UCSD-AML1 (cell line): ENCODE measurements around the gene MAP7D1.
A peak's percentile ranks its signal among the peaks of the same experiment; 100 is the strongest.
"Not testable (repeated sequence)": the region's sequence is repeated elsewhere in the genome, so short reads cannot be mapped to it uniquely, and the experiment has no call there.

ENCODE experiments used
- DNase-seq: peaks from one replicate; lab custom pipeline; 2025; ENCODE audit not compliant: unreplicated experiment; lab: John Stamatoyannopoulos, UW

Gene MAP7D1

GRCh38 chr1:36166938-36167905 lies 11.3 kb downstream of the MAP7D1 start:
- DNase-seq = no peak

GRCh38 chr1:36168514-36168913 lies 12.6 kb downstream of the MAP7D1 start:
- DNase-seq = no peak

- no peak for DNase-seq
Observed at GRCh38 chr1:36170643-36171412, 14.9 kb downstream of the MAP7D1 start.

- DNase-seq = no peak
Observed at GRCh38 chr1:36172017-36172747, 16.2 kb downstream of the MAP7D1 start.

GRCh38 chr1:36172983-36173382 lies 17.0 kb downstream of the MAP7D1 start:
- DNase-seq = no peak

- no peak for DNase-seq
Observed at GRCh38 chr1:36174713-36175112, 18.8 kb downstream of the MAP7D1 start.

GRCh38 chr1:36175137-36176095 lies 19.5 kb downstream of the MAP7D1 start:
- DNase-seq = no peak

GRCh38 chr1:36176106-36176949 lies 20.4 kb downstream of the MAP7D1 start:
- DNase-seq = no peak

- no peak for DNase-seq
Observed at GRCh38 chr1:36177589-36178431, 21.9 kb downstream of the MAP7D1 start.

- no peak for DNase-seq
Observed at GRCh38 chr1:36178471-36179219, 22.7 kb downstream of the MAP7D1 start.

- no peak for DNase-seq
Observed at GRCh38 chr1:36179220-36179600, 23.2 kb downstream of the MAP7D1 start.

- no peak for DNase-seq
Observed at GRCh38 chr1:36182734-36183133, 26.8 kb downstream of the MAP7D1 start.

- DNase-seq = no peak
Observed at GRCh38 chr1:36183309-36183856, 27.4 kb downstream of the MAP7D1 start.

- peak; percentile 76 for DNase-seq
Observed at GRCh38 chr1:36187800-36188593, 32.0 kb downstream of the MAP7D1 start.

GRCh38 chr1:36196805-36197204 lies 40.8 kb downstream of the MAP7D1 start:
- not testable (repeated sequence) for DNase-seq

- DNase-seq = no peak
Observed at GRCh38 chr1:36198641-36199040, 42.7 kb downstream of the MAP7D1 start.
